ENCODE results near the gene TMED1. TPM values are rescaled to one million over a fixed set of nuclear protein-coding genes. Genes with fewer than 3 reads are reported as not detected.

TMED1 gene
- total RNA-seq, 1 experiment from 2014 or later: 17.0 TPM

- peak; percentile 48 for DNase-seq (ENCODE audit: extremely low read depth, low read depth)
These were observed 23.1 kb downstream of the TMED1 start for GRCh38 chr19:10812902-10813404.

- no peak for DNase-seq (ENCODE audit: extremely low read depth, low read depth)
These were observed 23.8 kb downstream of the TMED1 start for GRCh38 chr19:10812196-10812595.

- no peak for DNase-seq (ENCODE audit: extremely low read depth, low read depth)
These were observed 24.5 kb downstream of the TMED1 start for GRCh38 chr19:10811391-10812111.

- DNase-seq (ENCODE audit: extremely low read depth, low read depth): no peak
These were observed 26.2 kb downstream of the TMED1 start for GRCh38 chr19:10809651-10810285.

- no peak for DNase-seq (ENCODE audit: extremely low read depth, low read depth)
These were observed 26.9 kb downstream of the TMED1 start for GRCh38 chr19:10808937-10809649.

GRCh38 chr19:10805758-10806247, 30.2 kb downstream of the TMED1 start:
- DNase-seq (ENCODE audit: extremely low read depth, low read depth): no peak

GRCh38 chr19:10805065-10805757, 30.8 kb downstream of the TMED1 start:
- no peak for DNase-seq (ENCODE audit: extremely low read depth, low read depth)

GRCh38 chr19:10803252-10803651, 32.8 kb downstream of the TMED1 start:
- no peak for DNase-seq (ENCODE audit: extremely low read depth, low read depth)

GRCh38 chr19:10802479-10802878, 33.5 kb downstream of the TMED1 start:
- no peak for DNase-seq (ENCODE audit: extremely low read depth, low read depth)

- DNase-seq (ENCODE audit: extremely low read depth, low read depth): no peak
These were observed 35.5 kb downstream of the TMED1 start for GRCh38 chr19:10800488-10800887.

- DNase-seq (ENCODE audit: extremely low read depth, low read depth): no peak
These were observed 38.3 kb downstream of the TMED1 start for GRCh38 chr19:10797541-10798256.

- no peak for DNase-seq (ENCODE audit: extremely low read depth, low read depth)
These were observed 38.9 kb downstream of the TMED1 start for GRCh38 chr19:10797078-10797477.

- no peak for DNase-seq (ENCODE audit: extremely low read depth, low read depth)
These were observed 39.4 kb downstream of the TMED1 start for GRCh38 chr19:10796653-10797052.

- DNase-seq (ENCODE audit: extremely low read depth, low read depth): no peak
These were observed 46.1 kb downstream of the TMED1 start for GRCh38 chr19:10789866-10790265.

GRCh38 chr19:10788146-10788545, 47.9 kb downstream of the TMED1 start:
- no peak for DNase-seq (ENCODE audit: extremely low read depth, low read depth)

- DNase-seq (ENCODE audit: extremely low read depth, low read depth): no peak
These were observed 51.8 kb downstream of the TMED1 start for GRCh38 chr19:10784257-10784656.

GRCh38 chr19:10782795-10783194, 53.2 kb downstream of the TMED1 start:
- no peak for DNase-seq (ENCODE audit: extremely low read depth, low read depth)

All from NCI-H460 (cell line).